ENCODE results near the gene NECAB3.

DNA sequence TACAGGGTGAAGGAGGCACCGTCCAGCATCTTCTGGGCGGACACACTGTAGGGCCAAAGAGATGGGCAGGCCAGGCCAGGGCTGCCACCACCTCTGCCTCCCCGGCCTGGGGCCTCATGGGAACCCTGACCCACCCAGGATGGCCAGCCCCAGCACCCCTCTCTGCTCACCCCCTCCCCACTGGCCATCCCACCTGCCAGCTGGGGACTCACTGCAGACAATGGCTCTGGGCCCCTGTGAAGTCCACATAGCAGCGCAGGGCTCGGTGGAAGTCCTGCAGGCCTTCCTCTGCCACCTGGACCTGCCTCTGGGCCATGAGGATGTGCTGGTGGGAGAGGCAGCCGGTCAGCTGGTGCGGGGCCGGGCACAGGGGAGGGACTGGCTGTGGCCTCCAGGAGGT, 15.7 kb downstream of the NECAB3 start:
- no peak for TF ChIP-seq GABPA (IDR thresholded peaks at IDR 0.05 in 1 of 2, conservative IDR thresholded peaks at IDR 0.05 in 1 of 2)
- TF ChIP-seq, protein P1, sequence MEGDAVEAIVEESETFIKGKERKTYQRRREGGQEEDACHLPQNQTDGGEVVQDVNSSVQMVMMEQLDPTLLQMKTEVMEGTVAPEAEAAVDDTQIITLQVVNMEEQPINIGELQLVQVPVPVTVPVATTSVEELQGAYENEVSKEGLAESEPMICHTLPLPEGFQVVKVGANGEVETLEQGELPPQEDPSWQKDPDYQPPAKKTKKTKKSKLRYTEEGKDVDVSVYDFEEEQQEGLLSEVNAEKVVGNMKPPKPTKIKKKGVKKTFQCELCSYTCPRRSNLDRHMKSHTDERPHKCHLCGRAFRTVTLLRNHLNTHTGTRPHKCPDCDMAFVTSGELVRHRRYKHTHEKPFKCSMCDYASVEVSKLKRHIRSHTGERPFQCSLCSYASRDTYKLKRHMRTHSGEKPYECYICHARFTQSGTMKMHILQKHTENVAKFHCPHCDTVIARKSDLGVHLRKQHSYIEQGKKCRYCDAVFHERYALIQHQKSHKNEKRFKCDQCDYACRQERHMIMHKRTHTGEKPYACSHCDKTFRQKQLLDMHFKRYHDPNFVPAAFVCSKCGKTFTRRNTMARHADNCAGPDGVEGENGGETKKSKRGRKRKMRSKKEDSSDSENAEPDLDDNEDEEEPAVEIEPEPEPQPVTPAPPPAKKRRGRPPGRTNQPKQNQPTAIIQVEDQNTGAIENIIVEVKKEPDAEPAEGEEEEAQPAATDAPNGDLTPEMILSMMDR (IDR thresholded peaks at IDR 0.05; ENCODE audit: low read depth, low read length, missing input control): no peak
